COLO829 (cell line): ENCODE results near the gene CALML3.

Experiments
- DNase-seq: peaks from one replicate; pipeline ENCODE4 v3.0.0; 2012; ENCODE audit warnings: low spot score

CALML3 gene

DNA sequence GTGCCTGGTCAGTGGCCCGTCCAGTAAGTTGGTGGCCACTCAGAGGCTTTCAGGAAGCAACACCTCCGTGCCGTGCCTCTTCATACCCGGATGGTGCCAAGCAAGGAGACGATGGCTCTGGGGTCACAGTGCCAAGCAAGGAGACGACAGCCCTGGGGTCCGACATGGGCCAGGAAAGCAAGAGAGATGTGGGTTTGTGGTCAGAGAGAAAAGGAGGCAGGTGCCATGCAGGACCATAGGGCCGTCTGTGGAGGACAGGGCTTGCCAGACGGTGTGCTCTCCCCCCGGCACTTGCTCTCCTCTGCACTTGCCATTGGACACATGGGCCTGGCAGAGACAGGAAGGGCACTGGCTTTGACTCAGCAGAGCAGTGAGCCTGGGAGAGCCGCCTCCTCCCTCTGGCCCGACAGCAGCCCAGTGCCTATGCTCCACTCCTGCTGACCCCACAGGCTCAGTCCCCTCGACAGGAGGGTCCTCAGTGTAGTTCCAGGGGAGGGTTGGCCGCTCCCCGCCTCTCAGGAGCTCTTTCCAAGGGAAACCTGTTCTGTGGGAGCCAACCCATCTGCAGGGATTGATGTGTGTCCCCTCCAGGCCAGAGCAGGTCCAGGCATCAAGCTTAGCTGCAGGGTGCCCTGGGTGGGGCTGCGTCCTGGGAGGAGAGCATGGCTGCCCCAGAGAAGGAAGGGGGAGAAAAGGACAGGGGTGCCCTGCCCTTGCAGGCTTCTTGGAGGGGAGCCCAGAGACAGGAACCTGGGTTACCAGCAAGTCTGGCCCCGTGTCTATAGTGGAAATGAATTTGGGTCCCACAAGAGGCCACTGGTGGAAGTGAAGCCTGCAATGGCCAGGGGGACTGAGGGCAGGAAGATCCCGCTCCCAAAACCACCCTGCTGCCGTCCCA, 17.8 kb upstream of the CALML3 start:
- no peak for DNase-seq

DNA sequence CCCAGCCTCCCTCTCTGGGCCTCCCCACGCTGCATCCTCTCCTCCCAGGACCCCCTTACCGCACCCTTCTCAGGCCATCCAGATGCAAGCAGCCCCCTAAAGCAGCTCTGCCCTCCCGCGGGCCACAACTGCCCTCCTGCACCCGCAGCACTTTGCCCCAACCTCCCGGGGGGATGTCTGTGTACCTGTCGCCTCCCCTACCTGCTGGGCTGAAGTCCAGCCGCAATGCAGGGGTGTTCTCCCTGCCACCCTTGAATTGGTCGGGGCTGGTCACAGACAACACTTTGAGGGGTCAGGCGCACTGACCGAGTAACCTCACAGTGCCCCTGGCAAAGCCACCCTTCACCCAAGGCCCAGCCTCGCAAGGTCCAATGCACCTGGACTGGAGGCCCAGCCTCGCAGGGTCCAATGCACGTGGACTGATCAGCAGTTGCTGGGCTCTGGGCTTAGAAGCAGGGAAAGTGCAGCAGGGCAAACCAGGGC, 17.1 kb upstream of the CALML3 start:
- no peak for DNase-seq

DNA sequence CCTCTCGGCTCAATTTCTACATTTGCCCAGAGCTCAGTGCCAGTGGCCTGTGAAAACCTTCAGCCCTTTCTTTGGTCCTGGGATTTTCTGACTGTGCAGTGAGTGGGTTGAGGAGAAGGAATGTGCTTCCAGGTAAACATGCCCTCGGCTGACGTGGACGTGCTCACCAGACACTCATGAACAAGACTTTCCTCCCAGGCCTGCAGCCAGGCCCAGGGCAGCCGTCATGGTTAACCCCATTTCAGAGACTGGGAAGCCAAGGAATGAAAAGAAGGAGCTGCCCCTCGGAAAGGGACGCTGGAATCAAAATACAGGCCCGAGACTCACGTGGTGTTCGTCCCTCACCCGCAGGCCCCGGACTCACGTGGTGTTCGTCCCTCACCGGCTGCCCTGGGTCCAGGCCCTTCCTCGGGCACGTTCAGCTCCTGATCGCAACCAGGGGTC, 16.6 kb upstream of the CALML3 start:
- no peak for DNase-seq

DNA sequence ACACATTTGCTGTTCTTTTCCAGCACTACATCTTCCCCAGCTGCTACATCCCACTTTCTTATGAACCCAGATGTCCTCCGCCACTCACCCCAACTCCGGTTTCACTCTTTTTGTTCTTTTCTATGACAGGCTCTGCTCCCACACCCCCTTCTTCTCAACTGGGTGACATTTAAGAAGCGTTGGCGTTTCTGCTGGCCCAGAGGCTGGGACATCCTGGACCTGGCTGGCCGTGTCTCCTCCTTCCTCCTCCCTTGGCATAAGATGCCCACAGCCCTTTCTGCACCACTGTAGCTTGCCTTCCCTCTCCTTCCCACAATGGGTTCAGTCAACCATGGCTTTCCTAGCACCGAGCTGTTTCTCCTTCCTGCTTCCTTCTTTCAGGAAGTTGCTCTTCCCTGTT, 16.0 kb upstream of the CALML3 start:
- DNase-seq = no peak

DNA sequence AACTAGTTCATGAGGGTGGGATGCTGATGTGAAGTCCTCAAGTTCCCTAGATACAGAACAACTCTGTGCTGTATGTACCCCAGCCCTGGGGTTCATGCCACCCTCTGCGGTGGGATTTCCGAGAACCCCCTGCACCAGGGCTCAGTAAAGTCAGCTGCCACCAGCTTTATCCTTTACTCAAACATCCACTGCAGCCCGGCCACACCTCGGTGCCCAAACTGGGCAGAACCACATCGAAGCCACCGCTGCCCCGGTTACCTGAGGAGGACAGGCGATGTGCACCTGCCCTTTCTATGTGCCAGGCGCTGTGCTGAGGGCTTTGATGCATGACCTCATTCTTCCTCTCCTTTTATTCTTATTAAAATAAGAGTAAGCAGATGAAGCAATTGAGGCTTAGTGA, 15.5 kb upstream of the CALML3 start:
- no peak for DNase-seq

DNA sequence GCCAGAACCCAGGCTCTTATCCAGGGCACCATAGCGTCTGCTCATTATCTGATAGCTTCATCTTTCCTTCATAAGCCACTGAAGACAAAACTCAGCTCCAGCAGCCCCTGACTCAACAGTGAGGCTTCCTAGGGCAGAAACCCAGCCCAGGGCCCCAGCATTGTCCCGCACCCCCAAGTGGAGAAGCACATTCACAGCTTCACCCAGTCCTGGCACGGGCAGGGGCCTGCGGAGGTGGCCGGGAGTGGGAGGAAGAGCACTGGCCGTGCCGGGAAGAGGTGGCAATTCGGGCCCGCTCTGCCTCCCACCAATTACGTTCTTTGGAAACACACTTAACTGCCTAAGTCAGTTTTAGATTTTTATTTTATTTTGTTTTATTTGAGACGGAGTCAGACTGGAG, 15.1 kb upstream of the CALML3 start:
- no peak for DNase-seq

DNA sequence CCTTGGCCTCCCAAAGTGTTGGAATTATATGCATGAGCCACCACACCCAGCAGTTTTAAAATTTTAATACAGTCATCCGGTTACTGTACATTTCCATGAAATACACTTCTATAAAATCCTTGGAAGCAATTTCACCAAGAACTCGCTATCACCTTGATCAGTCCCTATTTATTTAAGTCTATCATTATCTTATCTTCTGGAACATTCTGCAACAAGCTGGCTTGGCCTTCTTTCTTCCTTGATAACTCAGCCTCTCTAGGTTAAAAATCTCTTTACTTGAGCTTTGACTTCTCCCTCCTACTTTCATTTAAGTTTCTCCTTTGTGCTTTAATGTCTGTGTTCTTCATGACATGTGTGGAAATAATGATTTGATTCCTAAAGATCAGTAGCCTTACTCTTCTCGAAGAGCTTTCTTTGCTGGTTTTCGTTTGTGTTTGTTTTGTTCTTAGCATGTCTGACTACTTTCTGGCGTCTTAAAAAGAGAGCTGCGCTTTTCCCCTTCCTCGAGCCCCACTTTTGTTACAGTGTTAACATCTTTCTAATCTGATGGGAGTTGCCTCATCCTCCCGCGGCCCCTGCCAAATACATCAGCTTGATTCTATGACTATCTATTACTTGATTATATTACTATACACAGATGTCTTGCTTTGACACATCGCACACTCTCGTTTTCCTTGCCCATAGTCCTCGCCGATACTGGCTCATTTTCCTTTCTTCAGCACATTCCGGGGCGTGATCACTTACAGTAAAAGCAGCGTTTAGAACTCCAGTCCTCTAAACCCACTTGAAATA, 14.3 kb upstream of the CALML3 start:
- no peak for DNase-seq

DNA sequence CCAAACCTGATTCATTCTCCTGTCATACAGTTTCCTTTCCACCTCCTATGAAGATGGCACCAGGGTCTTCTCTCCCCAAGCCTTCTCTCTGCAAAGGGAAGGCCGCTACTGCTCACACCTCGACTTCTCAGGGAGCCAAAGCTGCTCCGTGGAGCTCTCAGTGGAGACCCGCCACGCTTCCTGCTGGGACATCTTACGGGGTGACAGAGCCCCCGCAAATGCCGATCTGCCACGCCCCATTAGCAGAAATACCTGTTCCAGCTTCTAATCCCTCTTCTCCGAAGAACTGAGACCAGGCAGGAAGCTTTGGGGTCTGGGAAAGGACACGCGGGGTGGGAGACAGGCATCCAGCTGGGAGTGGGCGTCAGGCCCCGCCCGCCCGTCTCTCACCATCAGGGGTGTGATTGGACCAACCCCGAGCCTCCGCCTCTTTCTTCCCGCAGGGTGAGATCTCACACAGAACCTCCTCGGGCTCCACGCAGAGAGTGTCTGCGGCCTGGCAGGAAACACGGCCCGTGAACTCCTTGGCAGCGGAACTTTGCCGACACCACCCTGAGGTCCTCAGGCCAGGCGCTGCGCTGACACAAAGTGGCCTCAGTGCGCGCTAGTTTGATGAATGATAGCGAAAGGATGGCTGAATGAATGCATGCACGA, 13.4 kb upstream of the CALML3 start:
- no peak for DNase-seq

DNA sequence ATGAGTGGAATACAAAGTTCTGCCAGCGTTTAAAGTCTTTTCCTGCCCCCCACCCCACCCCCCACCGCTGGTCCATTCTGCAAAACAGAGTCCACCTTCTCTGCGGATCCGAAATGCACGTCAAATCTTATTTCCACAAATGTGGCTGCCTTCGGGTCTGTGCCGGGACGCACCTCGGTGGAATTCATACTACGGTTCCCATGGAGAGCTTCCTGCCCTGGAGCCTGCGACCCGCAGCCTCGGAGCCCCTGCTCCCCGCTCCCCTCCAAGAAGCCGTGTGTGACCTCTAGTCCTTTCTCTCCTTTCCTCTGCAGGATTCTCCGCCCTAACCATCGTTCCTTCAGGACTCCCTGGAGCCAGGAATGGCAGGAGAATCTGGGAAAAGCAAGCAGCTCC, 12.9 kb upstream of the CALML3 start:
- no peak for DNase-seq

DNA sequence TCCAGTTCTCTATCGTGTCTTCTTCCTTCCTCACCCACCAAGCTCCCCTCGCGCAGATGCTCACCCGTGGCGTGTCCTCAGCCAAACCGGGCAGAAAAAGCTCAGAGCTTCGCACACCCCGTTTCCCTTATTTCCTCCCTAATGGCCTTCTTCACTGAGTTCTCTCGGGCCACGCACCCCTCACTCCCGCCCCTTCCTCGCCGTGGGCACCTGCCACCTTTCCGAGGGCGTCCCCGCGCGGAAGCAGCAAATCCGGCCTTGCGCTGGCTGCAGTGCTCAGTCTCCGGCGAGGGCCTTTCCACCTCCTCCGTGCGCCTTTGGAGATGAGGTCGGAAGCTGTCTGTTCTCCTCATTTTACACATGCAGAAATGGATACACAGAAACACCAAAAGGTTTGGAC, 12.4 kb upstream of the CALML3 start:
- no peak for DNase-seq

DNA sequence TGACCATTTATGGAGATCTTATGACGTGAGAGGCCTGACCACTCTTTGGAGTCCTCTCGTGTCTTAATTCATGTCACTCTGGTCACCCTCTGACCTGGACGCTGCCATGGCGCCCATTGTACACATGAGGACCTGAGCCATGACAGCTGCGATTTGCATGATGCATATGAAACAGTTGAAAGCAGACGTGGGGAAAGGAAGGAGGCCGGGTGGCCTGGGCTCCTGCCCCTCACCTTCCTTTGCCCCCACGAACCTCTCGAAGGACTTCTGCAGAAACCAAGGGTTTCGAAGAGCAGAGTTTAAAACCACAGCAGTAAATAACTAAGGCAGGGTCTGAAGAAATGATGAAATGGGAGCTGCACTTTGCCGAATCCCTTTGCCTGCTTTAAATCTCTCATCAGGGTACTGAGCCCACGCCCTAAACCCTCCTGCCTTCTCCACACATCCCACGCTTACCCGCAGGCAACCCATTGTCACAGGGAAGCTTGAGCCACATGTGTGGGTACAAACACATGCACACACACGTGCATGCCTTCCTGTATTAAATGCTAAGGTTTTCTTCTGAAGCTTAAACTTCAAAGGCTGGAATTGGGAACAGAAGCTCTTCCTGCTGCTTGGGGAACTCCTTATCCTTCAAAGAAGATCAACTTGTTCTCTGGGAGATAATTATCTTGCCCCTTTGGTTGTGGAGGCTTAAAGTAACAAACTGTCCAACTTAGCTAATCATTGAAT, 11.7 kb upstream of the CALML3 start:
- no peak for DNase-seq

DNA sequence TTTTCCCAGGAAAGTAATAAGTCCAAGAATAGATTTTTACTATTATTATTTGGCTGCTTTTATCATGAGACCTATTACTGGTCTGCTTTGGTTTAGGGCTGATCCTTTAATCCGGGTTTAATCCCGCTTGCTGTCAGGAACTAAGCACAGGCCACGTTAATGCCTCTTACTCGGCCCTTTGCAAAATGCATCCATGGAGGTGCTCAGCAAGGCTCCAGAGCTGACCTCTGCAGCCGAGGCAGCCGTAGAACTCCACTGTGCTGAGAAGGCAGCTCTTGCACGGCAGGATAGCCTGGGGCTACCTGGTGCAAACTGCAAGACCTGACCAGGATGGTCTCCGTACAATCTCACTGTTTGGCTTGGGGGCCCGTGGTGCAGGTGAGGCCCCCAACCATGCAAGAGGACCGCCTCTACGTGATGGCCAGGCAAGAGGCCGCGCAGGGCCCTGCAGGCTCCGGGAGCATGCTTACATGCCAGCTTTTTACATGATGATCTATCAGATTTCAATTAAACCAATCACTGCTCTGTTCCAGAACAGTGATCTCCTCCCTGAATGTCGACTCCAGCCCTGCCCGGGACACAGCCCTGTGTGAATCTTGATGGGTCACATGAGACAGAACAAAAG, 10.4 kb upstream of the CALML3 start:
- DNase-seq = no peak

DNA sequence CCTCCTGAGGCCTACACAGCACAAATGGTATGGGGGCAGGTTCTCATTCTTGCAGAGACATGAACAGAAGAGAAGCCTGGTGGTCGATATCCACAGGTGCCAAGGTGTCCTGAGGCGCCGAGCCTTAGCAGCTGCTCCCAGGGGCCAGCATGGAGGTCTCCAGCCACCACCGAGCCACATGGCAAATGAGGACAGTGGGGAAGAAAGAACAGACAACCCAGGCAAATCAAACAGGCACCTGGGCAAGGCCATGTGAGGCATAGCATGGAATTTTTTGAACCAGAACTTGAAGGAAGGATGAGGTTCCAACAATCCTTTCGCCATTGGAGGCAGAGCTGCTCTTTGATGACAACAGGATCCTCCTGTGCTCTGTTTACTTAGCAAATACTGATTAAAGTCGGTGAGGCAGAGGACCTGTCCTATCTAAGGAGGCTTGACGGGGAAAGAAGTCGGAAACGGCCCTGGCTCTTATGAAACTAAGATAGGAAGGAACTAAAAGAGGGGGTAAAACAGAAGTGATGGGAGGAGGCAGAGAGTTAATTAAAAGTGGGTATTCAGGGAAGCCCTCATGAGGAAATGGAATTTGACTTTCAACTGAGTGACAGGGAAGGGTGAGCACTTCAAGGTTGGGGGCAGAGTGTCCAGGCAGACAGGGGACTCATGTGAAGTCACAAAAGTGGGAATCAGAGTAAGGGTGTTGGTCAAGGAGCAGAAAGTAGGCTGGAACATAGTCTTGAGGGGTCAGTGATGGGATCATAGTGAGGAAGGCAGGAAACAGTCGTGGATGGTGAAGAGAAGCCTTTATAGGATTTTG, 8.6 kb upstream of the CALML3 start:
- DNase-seq = no peak

DNA sequence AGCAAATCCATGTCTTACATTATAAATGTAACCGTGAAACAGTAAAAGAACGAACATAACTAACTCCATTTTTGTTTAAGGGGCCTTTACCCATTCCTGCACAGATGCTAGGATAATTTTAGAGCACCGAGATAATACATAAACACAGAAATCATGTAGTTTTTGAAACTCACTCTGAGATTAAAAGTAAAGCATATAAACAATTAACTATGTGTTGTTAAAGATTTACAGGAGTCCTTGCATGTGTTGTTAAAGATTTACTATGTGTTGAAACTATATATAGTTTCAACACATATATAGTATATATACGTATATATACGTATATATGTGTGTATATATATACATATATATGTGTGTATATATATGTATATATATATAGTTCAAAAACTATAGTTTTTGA, 7.2 kb upstream of the CALML3 start:
- no peak for DNase-seq

DNA sequence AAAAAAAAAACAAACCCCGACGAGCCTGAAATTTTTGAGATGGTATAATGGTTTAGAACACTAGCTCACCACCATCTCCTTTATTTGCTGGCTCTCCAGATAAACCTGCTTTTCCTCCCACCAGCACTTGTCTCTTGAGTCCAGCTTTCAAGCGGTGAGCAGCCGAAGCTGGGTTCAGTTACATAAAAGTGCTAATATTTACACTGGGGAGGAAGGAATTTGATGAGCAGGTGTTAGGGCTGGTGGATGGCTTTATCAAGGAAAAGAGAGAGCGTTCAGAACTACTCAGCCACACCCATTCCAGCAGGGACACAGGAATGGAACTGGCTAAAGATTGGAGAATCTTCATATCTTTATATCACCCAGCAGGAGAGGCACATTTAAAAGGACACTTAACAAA, 6.6 kb upstream of the CALML3 start:
- no peak for DNase-seq

DNA sequence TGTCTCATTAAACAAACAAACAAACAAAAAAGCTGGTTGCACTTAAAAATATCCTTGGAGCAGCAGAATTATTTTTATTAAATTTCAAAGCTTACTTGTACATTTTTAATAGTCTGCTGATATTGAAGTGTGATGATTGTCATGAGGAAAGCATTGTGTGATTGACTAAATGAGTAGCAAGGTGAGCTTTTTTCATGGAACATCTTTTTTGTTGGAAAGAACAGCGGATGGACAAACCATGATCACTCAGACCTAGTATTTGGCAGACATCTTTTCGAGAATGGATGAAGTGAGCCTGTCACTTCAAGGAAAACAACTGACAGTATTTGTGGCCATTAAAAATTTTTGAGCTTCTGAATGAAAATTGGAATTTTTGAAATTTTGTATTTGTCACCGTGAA, 5.7 kb upstream of the CALML3 start:
- no peak for DNase-seq

DNA sequence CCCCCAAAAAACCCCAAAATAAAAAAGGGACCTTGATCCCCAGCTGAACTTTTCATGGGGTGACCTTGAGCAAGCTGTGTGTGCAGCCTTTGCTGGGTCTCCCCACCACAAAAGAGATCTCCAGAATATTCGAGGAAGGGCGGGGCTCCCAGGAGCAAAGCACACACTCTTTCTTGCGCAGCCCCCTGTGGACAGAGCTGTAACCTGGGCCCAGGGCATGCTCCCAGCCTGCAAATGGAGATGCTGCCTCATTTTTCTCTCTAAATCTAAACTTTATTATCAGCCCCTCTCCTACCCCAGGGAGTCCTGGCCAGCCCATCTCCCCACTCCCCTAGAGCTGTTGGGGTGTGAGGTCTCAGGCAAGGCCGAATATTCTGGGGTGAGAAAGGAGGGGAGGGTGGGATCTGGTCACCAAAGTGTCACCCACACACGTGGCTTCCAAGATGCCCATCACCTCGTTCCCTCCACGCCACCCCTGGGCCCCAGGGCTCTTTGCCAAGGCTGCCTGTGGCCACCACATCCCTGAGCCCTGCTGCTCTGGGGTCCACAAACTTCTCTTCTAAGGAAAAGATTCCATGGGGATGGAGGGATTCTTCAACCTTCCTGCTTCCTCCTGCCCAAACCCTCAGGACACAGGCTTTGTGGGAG, 1.7 kb upstream of the CALML3 start:
- DNase-seq = no peak

DNA sequence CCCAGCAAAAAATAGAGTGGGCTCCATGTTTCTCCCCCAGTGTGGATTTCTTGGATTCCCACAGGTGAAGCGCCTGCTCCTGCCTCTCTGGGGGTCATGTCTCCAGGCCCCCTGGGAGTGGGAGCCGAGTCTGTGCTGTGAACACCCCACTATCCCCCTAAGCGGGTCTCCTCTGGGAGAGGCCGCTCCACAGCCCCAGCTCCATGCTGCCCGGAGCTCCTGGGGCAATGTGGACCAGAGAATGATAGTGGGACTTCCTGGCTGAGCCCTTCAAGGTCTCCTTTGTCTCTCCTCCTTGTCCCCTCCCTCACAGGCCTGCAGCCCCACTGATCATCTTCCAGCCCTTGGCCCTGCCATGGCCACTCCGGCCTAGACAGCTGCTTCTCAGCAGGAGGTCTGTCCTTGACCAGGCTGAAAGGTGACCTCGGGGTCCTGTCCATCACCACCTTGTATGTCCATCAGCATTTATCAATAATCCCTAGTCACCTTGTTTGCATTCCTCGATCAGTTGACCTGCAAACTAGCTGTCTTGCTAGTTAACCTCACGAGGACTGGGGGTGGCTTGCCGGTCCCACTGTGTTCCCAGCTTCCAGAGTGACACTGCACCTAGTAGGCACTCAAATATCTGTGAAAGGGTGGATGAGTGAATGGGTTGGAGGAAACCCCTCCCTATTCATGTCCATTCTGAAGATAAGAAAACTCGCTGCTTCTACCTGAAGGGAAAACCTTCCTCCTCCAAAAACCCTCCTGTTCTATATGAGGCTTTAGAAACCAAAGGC, 776 bp upstream of the CALML3 start:
- DNase-seq = no peak
